Adrenal gland (tissue), 12 donors: ENCODE measurements around the gene SYNJ2. TPM values are rescaled to one million over a fixed set of nuclear protein-coding genes. Genes with fewer than 3 reads are reported as not detected.
A peak's percentile ranks its signal among the peaks of the same experiment; 100 is the strongest.

ENCODE experiments used
- DNase-seq, 7 donors: peaks; one replicate each; pipeline ENCODE4 v3.0.0-alpha.2; 2019 to 2020
- H3K27ac ChIP-seq, 5 donors: fragments of 200-600 bp; sonication (generic) in 4 of 5; 1 replicate in 3 of 5; 2 replicates in 2 of 5; pipeline versions ENCODE4 v1.5.1 to v1.8.0; 2016 to 2020; ENCODE audit warnings: mild to moderate bottlenecking in 1 of 5
- H3K27me3 ChIP-seq: fragments of 200-600 bp; 2 replicates; pipeline ENCODE4 v1.8.0; 2021
- H3K36me3 ChIP-seq, 2 donors: fragments of 200-600 bp; replicated peaks in 1 of 2; 1 replicate in 1 of 2; 2 replicates in 1 of 2; pipeline versions ENCODE4 v1.5.1 to v1.8.0; 2018 to 2022
- H3K4me1 ChIP-seq, 2 donors: fragments of 200-600 bp; replicated peaks in 1 of 2; 1 replicate in 1 of 2; 2 replicates in 1 of 2; pipeline versions ENCODE4 v1.5.1 to v1.8.0; 2018 to 2021
- H3K4me3 ChIP-seq, 4 donors: fragments of 200-600 bp; sonication (generic) in 3 of 4; one replicate each; pipeline ENCODE4 v1.5.1; 2016 to 2018
- H3K9me3 ChIP-seq, 3 donors: fragments of 200-600 bp; sonication (generic) in 1 of 3; replicated peaks in 1 of 3; 1 replicate in 2 of 3; 2 replicates in 1 of 3; pipeline versions ENCODE4 v1.5.1 to v1.8.0; 2016 to 2021
- CTCF ChIP-seq, 6 experiments: fragments of 450-650 bp in 4 of 6; fragments of 200-600 bp in 2 of 6; sonication (generic) in 1 of 6; IDR thresholded peaks; 1 replicate in 5 of 6; 2 replicates in 1 of 6; pipeline versions ENCODE4 v1.5.1 to v1.8.0; 2016 to 2021; ENCODE audit warnings: antibody characterized with exemption in 6 of 6, mild to moderate bottlenecking in 2 of 6, moderate library complexity in 1 of 6
- POLR2A ChIP-seq, 2 donors: fragments of 450-650 bp; IDR thresholded peaks; one replicate each; pipeline ENCODE4 v1.6.1; 2017; ENCODE audit warnings: antibody characterized with exemption in 2 of 2, mild to moderate bottlenecking in 2 of 2, moderate library complexity in 1 of 2
- WGBS, 4 donors: extraction: QIAGEN DNeasy Blood & Tissue Kit in 2 of 4; methylation state at CpG; one replicate each; pipeline versions ENCODE4 v1.1.5 to v1.1.7; 2013 to 2017; 5-methylcytosine and 5-hydroxymethylcytosine counted together
- intact Hi-C, 2 donors: fragments of 100-400 bp; cut with DNase I; formaldehyde crosslinking; loops; one replicate each; pipeline versions ENCODE4 v1.14.1 to v1.15.0; 2022 to 2023
- polyA plus RNA-seq, 3 donors: library from polyadenylated mRNA; stranded (reverse); fragments of 200-250 nt in 2 of 3; fragments of 350-450 nt in 1 of 3; fragmentation: Illumina TruSeq in 1 of 3; extraction: RNeasy Lipid Tissue Mini Kit (QIAGEN cat#74804) in 1 of 3; gene quantifications; one replicate each; pipeline ENCODE4 v1.2.3, GENCODE V29; 2013 to 2014
- total RNA-seq, 9 donors: library from RNA; depleted of rRNA in 4 of 9; stranded (reverse); fragments of >200 nt in 4 of 9; fragments of 120-200 nt in 1 of 9; fragmentation: NEBNext Ultra II Directional in 1 of 9; extraction: Animal tissue kit (Norgen Biotek cat#: 25700) in 1 of 9; gene quantifications; one replicate each; pipeline versions ENCODE4 v1.1.0 to v1.2.4, GENCODE V29; 2013 to 2023
- donor health status: healthy with polysubstance abuse.
- donor health status: Bipolar disorder and iron deficiency.
- donor health status: DM: yes; HTN: yes; CAD: no.
- donor health status: DM: no; HTN: no; CAD: no.
- donor health status: DM: no; HTN: no; CAD: no.
- donor health status: DM: yes; HTN: yes; CAD: no.

The SYNJ2 gene
- total and polyA plus RNA-seq, 12 donors: 1.6 to 20.5 (median 12.8) TPM

GRCh38 chr6:158124288-158124687 is 142.6 kb downstream of the SYNJ2 start:
- DNase-seq: no peak
- Histone ChIP-seq H3K27me3 (no peaks in the 10 kb centered on the region), H3K9me3 (no peaks in the 10 kb centered on the region), H3K27ac (no peak overlapping the region), H3K4me3 (no peak overlapping the region), H3K36me3 (no peaks in the 10 kb centered on the region), H3K4me1 (no peaks in the 10 kb centered on the region)
- intact Hi-C loops: no loop called here
- WGBS, 4 donors: 95 to 100% (median 100%) methylated on average over 1 of the region's 1 CpG
- TF ChIP-seq POLR2A (IDR thresholded peaks at IDR 0.05) (no peak), CTCF (IDR thresholded peaks at IDR 0.05) (no peak)

- 91 to 100% (median 98%) methylated on average over 2 of the region's 2 CpGs for WGBS, 4 donors
- no peaks in the 10 kb centered on the region for H3K9me3 ChIP-seq
- no peaks in the 10 kb centered on the region for H3K4me1 ChIP-seq
- no peak for TF ChIP-seq POLR2A (IDR thresholded peaks at IDR 0.05)
- no peak for TF ChIP-seq CTCF (IDR thresholded peaks at IDR 0.05)
- no peak for DNase-seq
- H3K27me3 ChIP-seq: no peaks in the 10 kb centered on the region
- intact Hi-C loops: no loop called here
- H3K27ac ChIP-seq: no peak overlapping the region
- no peaks in the 10 kb centered on the region for H3K36me3 ChIP-seq
- no peak overlapping the region for H3K4me3 ChIP-seq
Measured at GRCh38 chr6:158125271-158125670, 143.6 kb downstream of the SYNJ2 start.

- Histone ChIP-seq H3K27me3 (no peaks in the 10 kb centered on the region), H3K27ac (no peak overlapping the region), H3K4me1 (no peaks in the 10 kb centered on the region), H3K36me3 (peaks cover 0 to 4% of the 10 kb centered on the region in 2 donors), H3K4me3 (no peak overlapping the region), H3K9me3 (no peaks in the 10 kb centered on the region)
- no peak for DNase-seq
- WGBS, 4 donors: 63 to 82% (median 71%) methylated on average over 1 of the region's 1 CpG
- intact Hi-C loops: no loop called here
- TF ChIP-seq POLR2A (IDR thresholded peaks at IDR 0.05) (no peak), CTCF (IDR thresholded peaks at IDR 0.05) (peak in 1 of 6 experiments; percentile 26)
Measured at GRCh38 chr6:158131926-158132325, 150.3 kb downstream of the SYNJ2 start.

GRCh38 chr6:158142789-158143188 is 161.1 kb downstream of the SYNJ2 start:
- DNase-seq: no peak
- H3K27me3 ChIP-seq: no peaks in the 10 kb centered on the region
- intact Hi-C loops: no loop called here
- no peaks in the 10 kb centered on the region for H3K4me1 ChIP-seq
- H3K4me3 ChIP-seq: no peak overlapping the region
- TF ChIP-seq CTCF (IDR thresholded peaks at IDR 0.05): no peak
- TF ChIP-seq POLR2A (IDR thresholded peaks at IDR 0.05): no peak
- H3K36me3 ChIP-seq: peaks cover 0 to 9% of the 10 kb centered on the region in 2 donors
- H3K27ac ChIP-seq: no peak overlapping the region
- H3K9me3 ChIP-seq: no peaks in the 10 kb centered on the region
